Measurements from ENCODE around the gene C6orf15. TPM values are rescaled to one million over a fixed set of nuclear protein-coding genes. Genes with fewer than 3 reads are reported as not detected.

C6orf15 gene
- total RNA-seq, 1 donor from 2014 or later, result not detected

- H3K36me3 Mint-ChIP-seq (ENCODE audit: unreplicated experiment), result no peaks in the 10 kb centered on the region
- TF ChIP-seq CTCF (IDR thresholded peaks at IDR 0.05), result no peak
- DNase-seq (ENCODE audit: extremely low spot score, unreplicated experiment), result no peak
- H3K4me1 Mint-ChIP-seq (ENCODE audit: unreplicated experiment), result peaks cover 7% of the 10 kb centered on the region
- H3K27ac Mint-ChIP-seq (ENCODE audit: unreplicated experiment), result no peak overlapping the region
- H3K27me3 Mint-ChIP-seq (ENCODE audit: unreplicated experiment), result peaks cover 16% of the 10 kb centered on the region
- no peaks in the 10 kb centered on the region for H3K9me3 Mint-ChIP-seq (ENCODE audit: unreplicated experiment)
- H3K4me3 Mint-ChIP-seq (ENCODE audit: unreplicated experiment), result no peak overlapping the region
Measured at GRCh38 chr6:31131595-31131994, 19.2 kb upstream of the C6orf15 start.

- H3K4me3 Mint-ChIP-seq (ENCODE audit: unreplicated experiment), result no peak overlapping the region
- peaks cover 16% of the 10 kb centered on the region for H3K27me3 Mint-ChIP-seq (ENCODE audit: unreplicated experiment)
- H3K27ac Mint-ChIP-seq (ENCODE audit: unreplicated experiment), result no peak overlapping the region
- no peaks in the 10 kb centered on the region for H3K36me3 Mint-ChIP-seq (ENCODE audit: unreplicated experiment)
- TF ChIP-seq CTCF (IDR thresholded peaks at IDR 0.05), result no peak
- peaks cover 12% of the 10 kb centered on the region for H3K4me1 Mint-ChIP-seq (ENCODE audit: unreplicated experiment)
- DNase-seq (ENCODE audit: extremely low spot score, unreplicated experiment), result no peak
- H3K9me3 Mint-ChIP-seq (ENCODE audit: unreplicated experiment), result no peaks in the 10 kb centered on the region
Measured at GRCh38 chr6:31130751-31131150, 18.4 kb upstream of the C6orf15 start.

- H3K9me3 Mint-ChIP-seq (ENCODE audit: unreplicated experiment), result no peaks in the 10 kb centered on the region
- no peaks in the 10 kb centered on the region for H3K36me3 Mint-ChIP-seq (ENCODE audit: unreplicated experiment)
- DNase-seq (ENCODE audit: extremely low spot score, unreplicated experiment), result no peak
- no peak for TF ChIP-seq CTCF (IDR thresholded peaks at IDR 0.05)
- peaks cover 16% of the 10 kb centered on the region for H3K27me3 Mint-ChIP-seq (ENCODE audit: unreplicated experiment)
- no peak overlapping the region for H3K27ac Mint-ChIP-seq (ENCODE audit: unreplicated experiment)
- H3K4me1 Mint-ChIP-seq (ENCODE audit: unreplicated experiment), result peaks cover 18% of the 10 kb centered on the region
- H3K4me3 Mint-ChIP-seq (ENCODE audit: unreplicated experiment), result no peak overlapping the region
Measured at GRCh38 chr6:31129130-31129529, 16.8 kb upstream of the C6orf15 start.

GRCh38 chr6:31128093-31128676, 15.8 kb upstream of the C6orf15 start:
- Mint-ChIP-seq H3K36me3 (ENCODE audit: unreplicated experiment) (no peaks in the 10 kb centered on the region), H3K4me1 (ENCODE audit: unreplicated experiment) (peaks cover 24% of the 10 kb centered on the region), H3K27me3 (ENCODE audit: unreplicated experiment) (peaks cover 16% of the 10 kb centered on the region), H3K27ac (ENCODE audit: unreplicated experiment) (no peak overlapping the region), H3K4me3 (ENCODE audit: unreplicated experiment) (no peak overlapping the region), H3K9me3 (ENCODE audit: unreplicated experiment) (no peaks in the 10 kb centered on the region)
- peak; percentile 85 for TF ChIP-seq CTCF (IDR thresholded peaks at IDR 0.05)
- no peak for DNase-seq (ENCODE audit: extremely low spot score, unreplicated experiment)

- peaks cover 33% of the 10 kb centered on the region for H3K4me1 Mint-ChIP-seq (ENCODE audit: unreplicated experiment)
- H3K27ac Mint-ChIP-seq (ENCODE audit: unreplicated experiment), result no peak overlapping the region
- H3K4me3 Mint-ChIP-seq (ENCODE audit: unreplicated experiment), result no peak overlapping the region
- H3K27me3 Mint-ChIP-seq (ENCODE audit: unreplicated experiment), result peaks cover 16% of the 10 kb centered on the region
- no peaks in the 10 kb centered on the region for H3K36me3 Mint-ChIP-seq (ENCODE audit: unreplicated experiment)
- no peak for TF ChIP-seq CTCF (IDR thresholded peaks at IDR 0.05)
- no peaks in the 10 kb centered on the region for H3K9me3 Mint-ChIP-seq (ENCODE audit: unreplicated experiment)
- no peak for DNase-seq (ENCODE audit: extremely low spot score, unreplicated experiment)
Measured at GRCh38 chr6:31126396-31127175, 14.2 kb upstream of the C6orf15 start.
